ENCODE data around the gene KCNA2. TPM values are rescaled to one million over a fixed set of nuclear protein-coding genes. Genes with fewer than 3 reads are reported as not detected.

The KCNA2 gene
- total RNA-seq, 1 experiment from 2014 or later, result 0.03 TPM

GRCh38 chr1:110617116-110617515, 11.0 kb upstream of the KCNA2 start:
- no peak overlapping the region for H3K4me3 ChIP-seq (ENCODE audit: insufficient read depth, low read depth, low read length)
- DNase-seq, result no peak
- H3K36me3 ChIP-seq (replicated peaks; ENCODE audit: control insufficient read depth, insufficient read depth, low read length), result no peaks in the 10 kb centered on the region
- peaks cover 24% of the 10 kb centered on the region for H3K27me3 ChIP-seq (ENCODE audit: control insufficient read depth, insufficient read depth, low read length)

GRCh38 chr1:110616587-110616986, 10.4 kb upstream of the KCNA2 start:
- Histone ChIP-seq H3K27me3 (ENCODE audit: control insufficient read depth, insufficient read depth, low read length) (peaks cover 24% of the 10 kb centered on the region), H3K4me3 (ENCODE audit: insufficient read depth, low read depth, low read length) (no peak overlapping the region), H3K36me3 (replicated peaks; ENCODE audit: control insufficient read depth, insufficient read depth, low read length) (no peaks in the 10 kb centered on the region)
- no peak for DNase-seq

GRCh38 chr1:110615548-110616130, 9.5 kb upstream of the KCNA2 start:
- Histone ChIP-seq H3K27me3 (ENCODE audit: control insufficient read depth, insufficient read depth, low read length) (peaks cover 26% of the 10 kb centered on the region), H3K4me3 (ENCODE audit: insufficient read depth, low read depth, low read length) (no peak overlapping the region), H3K36me3 (replicated peaks; ENCODE audit: control insufficient read depth, insufficient read depth, low read length) (no peaks in the 10 kb centered on the region)
- peak; percentile 78 for DNase-seq

- no peak overlapping the region for H3K4me3 ChIP-seq (ENCODE audit: insufficient read depth, low read depth, low read length)
- no peak for DNase-seq
- H3K27me3 ChIP-seq (ENCODE audit: control insufficient read depth, insufficient read depth, low read length), result peaks cover 48% of the 10 kb centered on the region
These were observed 6.0 kb upstream of the KCNA2 start for GRCh38 chr1:110612060-110612745.

GRCh38 chr1:110610696-110611286, 4.6 kb upstream of the KCNA2 start:
- no peak overlapping the region for H3K4me3 ChIP-seq (ENCODE audit: insufficient read depth, low read depth, low read length)
- DNase-seq, result no peak
- H3K27me3 ChIP-seq (ENCODE audit: control insufficient read depth, insufficient read depth, low read length), result peaks cover 62% of the 10 kb centered on the region
- H3K36me3 ChIP-seq (replicated peaks; ENCODE audit: control insufficient read depth, insufficient read depth, low read length), result no peaks in the 10 kb centered on the region

More at GRCh38 chr1:110612060-110612745, 6.0 kb upstream of the KCNA2 start:
- no peaks in the 10 kb centered on the region for H3K36me3 ChIP-seq (replicated peaks; ENCODE audit: control insufficient read depth, insufficient read depth, low read length)

GRCh38 chr1:110610084-110610483, 3.9 kb upstream of the KCNA2 start:
- Histone ChIP-seq H3K27me3 (ENCODE audit: control insufficient read depth, insufficient read depth, low read length) (peaks cover 69% of the 10 kb centered on the region), H3K4me3 (ENCODE audit: insufficient read depth, low read depth, low read length) (no peak overlapping the region), H3K36me3 (replicated peaks; ENCODE audit: control insufficient read depth, insufficient read depth, low read length) (no peaks in the 10 kb centered on the region)
- no peak for DNase-seq

- Histone ChIP-seq H3K36me3 (replicated peaks; ENCODE audit: control insufficient read depth, insufficient read depth, low read length) (no peaks in the 10 kb centered on the region), H3K27me3 (ENCODE audit: control insufficient read depth, insufficient read depth, low read length) (peaks cover 77% of the 10 kb centered on the region), H3K4me3 (ENCODE audit: insufficient read depth, low read depth, low read length) (no peak overlapping the region)
- DNase-seq, result peak; percentile 39
These were observed 2.1 kb upstream of the KCNA2 start for GRCh38 chr1:110608247-110608646.

- H3K4me3 ChIP-seq (ENCODE audit: insufficient read depth, low read depth, low read length), result peak overlapping the region; percentile 19
- H3K36me3 ChIP-seq (replicated peaks; ENCODE audit: control insufficient read depth, insufficient read depth, low read length), result no peaks in the 10 kb centered on the region
- peaks cover 77% of the 10 kb centered on the region for H3K27me3 ChIP-seq (ENCODE audit: control insufficient read depth, insufficient read depth, low read length)
- DNase-seq, result peak; percentile 65
These were observed 1.5 kb upstream of the KCNA2 start for GRCh38 chr1:110607536-110608230.

- Histone ChIP-seq H3K4me3 (ENCODE audit: insufficient read depth, low read depth, low read length) (peak overlapping the region; percentile 55), H3K27me3 (ENCODE audit: control insufficient read depth, insufficient read depth, low read length) (peaks cover 72% of the 10 kb centered on the region), H3K36me3 (replicated peaks; ENCODE audit: control insufficient read depth, insufficient read depth, low read length) (no peaks in the 10 kb centered on the region)
- peak; percentile 82 for DNase-seq
These were observed 738 bp upstream of the KCNA2 start for GRCh38 chr1:110606657-110607535.

- no peak overlapping the region for H3K4me3 ChIP-seq (ENCODE audit: insufficient read depth, low read depth, low read length)
- no peaks in the 10 kb centered on the region for H3K36me3 ChIP-seq (replicated peaks; ENCODE audit: control insufficient read depth, insufficient read depth, low read length)
- no peak for DNase-seq
- peaks cover 67% of the 10 kb centered on the region for H3K27me3 ChIP-seq (ENCODE audit: control insufficient read depth, insufficient read depth, low read length)
These were observed 712 bp downstream of the KCNA2 start for GRCh38 chr1:110605446-110605845.

- Histone ChIP-seq H3K36me3 (replicated peaks; ENCODE audit: control insufficient read depth, insufficient read depth, low read length) (no peaks in the 10 kb centered on the region), H3K4me3 (ENCODE audit: insufficient read depth, low read depth, low read length) (no peak overlapping the region), H3K27me3 (ENCODE audit: control insufficient read depth, insufficient read depth, low read length) (peaks cover 59% of the 10 kb centered on the region)
- DNase-seq, result no peak
These were observed 1.5 kb downstream of the KCNA2 start for GRCh38 chr1:110604586-110605148.

GRCh38 chr1:110603058-110603457, 3.1 kb downstream of the KCNA2 start:
- Histone ChIP-seq H3K36me3 (replicated peaks; ENCODE audit: control insufficient read depth, insufficient read depth, low read length) (no peaks in the 10 kb centered on the region), H3K27me3 (ENCODE audit: control insufficient read depth, insufficient read depth, low read length) (peaks cover 47% of the 10 kb centered on the region), H3K4me3 (ENCODE audit: insufficient read depth, low read depth, low read length) (no peak overlapping the region)
- no peak for DNase-seq

- H3K36me3 ChIP-seq (replicated peaks; ENCODE audit: control insufficient read depth, insufficient read depth, low read length), result no peaks in the 10 kb centered on the region
- no peak for DNase-seq
- no peak overlapping the region for H3K4me3 ChIP-seq (ENCODE audit: insufficient read depth, low read depth, low read length)
- H3K27me3 ChIP-seq (ENCODE audit: control insufficient read depth, insufficient read depth, low read length), result peaks cover 41% of the 10 kb centered on the region
These were observed 3.7 kb downstream of the KCNA2 start for GRCh38 chr1:110602466-110602865.

- H3K27me3 ChIP-seq (ENCODE audit: control insufficient read depth, insufficient read depth, low read length), result peaks cover 33% of the 10 kb centered on the region
- no peaks in the 10 kb centered on the region for H3K36me3 ChIP-seq (replicated peaks; ENCODE audit: control insufficient read depth, insufficient read depth, low read length)
- DNase-seq, result no peak
- H3K4me3 ChIP-seq (ENCODE audit: insufficient read depth, low read depth, low read length), result no peak overlapping the region
These were observed 4.8 kb downstream of the KCNA2 start for GRCh38 chr1:110601332-110601731.
